ENCODE data around the gene CEP192.

CEP192 gene

DNA sequence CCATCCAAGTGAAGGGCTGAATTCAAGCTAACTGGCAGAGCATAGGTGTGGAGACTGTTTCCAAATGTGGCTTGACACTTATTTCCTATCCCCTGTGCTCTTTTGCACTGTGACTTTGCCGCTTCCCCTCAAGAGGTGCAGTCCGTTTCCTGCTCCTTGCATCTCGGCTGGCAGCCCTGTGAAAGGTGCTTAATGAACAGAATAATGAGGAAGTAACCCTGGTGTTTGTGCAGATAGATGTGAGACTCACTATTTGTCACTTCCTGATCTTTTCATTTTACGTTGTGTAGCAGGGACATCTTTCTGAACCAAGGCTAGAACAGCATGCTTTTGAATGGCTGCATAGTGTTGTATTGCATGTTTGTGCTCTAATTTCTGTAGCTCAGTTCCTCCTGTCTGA, 60.8 kb downstream of the CEP192 start:
- TF ChIP-seq, protein P1, sequence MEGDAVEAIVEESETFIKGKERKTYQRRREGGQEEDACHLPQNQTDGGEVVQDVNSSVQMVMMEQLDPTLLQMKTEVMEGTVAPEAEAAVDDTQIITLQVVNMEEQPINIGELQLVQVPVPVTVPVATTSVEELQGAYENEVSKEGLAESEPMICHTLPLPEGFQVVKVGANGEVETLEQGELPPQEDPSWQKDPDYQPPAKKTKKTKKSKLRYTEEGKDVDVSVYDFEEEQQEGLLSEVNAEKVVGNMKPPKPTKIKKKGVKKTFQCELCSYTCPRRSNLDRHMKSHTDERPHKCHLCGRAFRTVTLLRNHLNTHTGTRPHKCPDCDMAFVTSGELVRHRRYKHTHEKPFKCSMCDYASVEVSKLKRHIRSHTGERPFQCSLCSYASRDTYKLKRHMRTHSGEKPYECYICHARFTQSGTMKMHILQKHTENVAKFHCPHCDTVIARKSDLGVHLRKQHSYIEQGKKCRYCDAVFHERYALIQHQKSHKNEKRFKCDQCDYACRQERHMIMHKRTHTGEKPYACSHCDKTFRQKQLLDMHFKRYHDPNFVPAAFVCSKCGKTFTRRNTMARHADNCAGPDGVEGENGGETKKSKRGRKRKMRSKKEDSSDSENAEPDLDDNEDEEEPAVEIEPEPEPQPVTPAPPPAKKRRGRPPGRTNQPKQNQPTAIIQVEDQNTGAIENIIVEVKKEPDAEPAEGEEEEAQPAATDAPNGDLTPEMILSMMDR (IDR thresholded peaks at IDR 0.05; ENCODE audit: borderline replicate concordance, insufficient read depth, low read depth, low read length): no peak

DNA sequence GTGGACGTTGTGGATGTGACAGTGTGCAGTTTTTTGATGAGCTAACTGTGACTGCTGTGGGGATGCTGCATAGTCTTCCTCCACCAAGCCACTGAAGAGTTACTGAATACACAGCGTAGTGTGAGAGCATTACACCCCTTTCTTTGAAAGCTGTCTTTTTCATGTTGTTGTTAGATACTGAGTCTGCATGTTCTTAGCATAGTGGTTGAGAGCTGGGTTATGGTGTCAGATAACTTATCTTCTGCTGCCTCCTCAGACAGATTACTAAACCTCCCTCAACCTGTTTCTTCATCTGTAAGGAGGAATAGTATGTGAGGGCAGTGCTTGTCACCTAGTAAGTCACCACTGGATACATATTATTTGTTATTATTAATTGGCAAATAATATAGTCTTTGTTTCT, 63.2 kb downstream of the CEP192 start:
- no peak overlapping the region for H3K4me3 ChIP-seq (ENCODE audit: low read depth, low read length)
- TF ChIP-seq, protein P1 (IDR thresholded peaks at IDR 0.05; ENCODE audit: borderline replicate concordance, insufficient read depth, low read depth, low read length): no peak

More for the DNA sequence above, 60.8 kb downstream of the CEP192 start:
- no peak overlapping the region for H3K4me3 ChIP-seq (ENCODE audit: low read depth, low read length)

DNA sequence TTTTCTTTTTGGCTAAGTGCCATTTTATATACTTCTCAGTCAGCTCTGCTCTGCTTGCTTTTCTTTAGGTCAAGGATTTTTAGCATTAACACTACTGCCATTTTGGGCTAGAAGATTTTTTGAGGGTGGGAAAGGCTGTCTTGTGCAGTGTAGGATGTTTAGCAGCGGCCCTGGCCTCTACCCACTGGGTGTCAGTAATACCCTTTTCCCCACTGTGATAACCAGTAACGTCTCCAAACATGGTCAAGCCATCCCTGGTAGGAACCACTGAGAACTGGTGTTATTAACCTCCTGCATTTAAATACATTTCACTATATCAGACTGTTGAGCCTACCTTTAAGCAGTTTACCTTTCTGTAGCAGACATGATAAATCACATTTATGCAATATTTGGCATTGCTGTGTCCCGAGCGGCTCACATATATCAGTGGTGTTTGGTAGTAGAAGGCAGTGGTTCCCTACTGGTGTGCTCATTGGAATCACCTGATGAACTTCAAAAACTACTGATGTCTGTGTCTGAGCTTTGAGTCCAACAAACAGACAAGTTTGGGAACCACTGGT, 70.5 kb downstream of the CEP192 start:
- H3K4me3 ChIP-seq (ENCODE audit: low read depth, low read length): no peak overlapping the region
- TF ChIP-seq, protein P1 (IDR thresholded peaks at IDR 0.05; ENCODE audit: borderline replicate concordance, insufficient read depth, low read depth, low read length): no peak

DNA sequence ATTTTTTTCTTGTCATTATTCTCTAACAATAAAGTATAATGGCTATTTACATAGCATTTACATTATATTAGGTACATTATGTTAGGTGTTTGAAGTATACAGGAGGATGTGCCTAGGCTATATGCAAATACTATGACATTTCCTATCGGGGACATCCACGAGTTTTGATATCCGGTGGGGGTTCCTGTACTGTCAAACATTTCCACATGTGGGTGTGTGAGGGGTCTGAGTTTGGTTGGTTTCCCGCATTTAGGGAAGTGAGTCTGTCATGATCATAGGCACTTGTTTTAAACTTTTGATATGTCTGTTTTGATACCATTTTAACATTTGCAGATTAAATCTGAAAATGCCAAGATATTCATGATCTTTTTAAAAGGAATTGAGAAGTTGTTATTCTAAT, 76.0 kb downstream of the CEP192 start:
- no peak overlapping the region for H3K4me3 ChIP-seq (ENCODE audit: low read depth, low read length)
- TF ChIP-seq, protein P1 (IDR thresholded peaks at IDR 0.05; ENCODE audit: borderline replicate concordance, insufficient read depth, low read depth, low read length): no peak

DNA sequence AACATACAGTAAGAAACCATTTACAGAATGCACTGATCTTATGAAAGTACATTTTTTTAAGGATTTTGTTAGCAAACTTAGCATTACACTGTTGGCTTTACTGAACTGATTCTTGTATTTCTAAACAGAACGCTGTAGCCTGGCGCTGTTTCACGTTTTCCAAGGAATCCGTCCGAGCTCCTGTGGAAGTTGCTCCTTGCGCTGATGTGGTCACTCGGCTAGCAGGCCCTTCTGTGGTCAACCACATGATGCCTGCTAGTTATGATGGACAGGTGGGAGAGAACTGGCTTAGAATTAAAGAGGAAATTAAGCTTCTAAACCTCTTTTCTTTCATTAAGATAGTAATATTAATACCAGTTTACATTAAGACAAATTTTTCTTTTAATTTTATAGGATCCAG, 76.8 kb downstream of the CEP192 start:
- TF ChIP-seq, protein P1 (IDR thresholded peaks at IDR 0.05; ENCODE audit: borderline replicate concordance, insufficient read depth, low read depth, low read length): no peak
- no peak overlapping the region for H3K4me3 ChIP-seq (ENCODE audit: low read depth, low read length)

DNA sequence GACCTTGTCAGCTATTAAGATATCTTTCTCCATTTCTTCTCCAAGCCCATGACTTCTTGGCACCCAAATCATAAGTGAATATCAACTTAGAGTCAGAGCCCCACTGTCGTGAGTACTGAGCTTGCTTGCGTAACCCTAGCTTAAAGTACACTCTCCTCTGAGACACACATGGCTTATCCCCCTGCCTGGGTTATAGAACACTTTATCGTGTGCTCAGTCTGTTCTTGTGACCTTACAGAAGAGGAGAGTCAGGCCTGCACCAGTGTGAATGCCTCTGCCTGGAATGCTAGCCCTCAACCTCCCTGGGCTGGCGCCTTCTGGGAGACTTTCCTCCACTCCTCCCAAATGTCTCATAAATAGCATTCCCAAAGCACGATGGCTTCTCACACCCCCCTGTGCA, 79.3 kb downstream of the CEP192 start:
- H3K4me3 ChIP-seq (ENCODE audit: low read depth, low read length): no peak overlapping the region
- TF ChIP-seq, protein P1 (IDR thresholded peaks at IDR 0.05; ENCODE audit: borderline replicate concordance, insufficient read depth, low read depth, low read length): no peak

DNA sequence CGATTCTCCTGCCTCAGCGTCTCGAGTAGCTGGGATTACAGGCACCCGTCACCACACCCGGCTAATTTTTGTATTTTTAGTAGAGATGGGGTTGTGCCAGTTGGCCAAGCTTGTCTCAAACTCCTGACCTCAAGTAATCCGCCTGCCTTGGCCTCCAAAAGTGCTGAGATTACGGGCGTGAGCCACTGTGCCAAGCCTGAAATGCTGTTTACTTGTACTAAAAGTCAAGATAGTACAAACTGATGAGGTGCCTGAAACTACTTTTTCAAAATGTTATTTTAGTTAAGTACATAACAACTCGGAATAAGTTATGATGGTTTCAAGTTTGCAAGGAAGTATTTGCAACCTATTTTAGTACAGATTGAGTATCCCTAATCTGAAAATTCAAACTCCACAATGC, 85.7 kb downstream of the CEP192 start:
- no peak overlapping the region for H3K4me3 ChIP-seq (ENCODE audit: low read depth, low read length)
- TF ChIP-seq, protein P1 (IDR thresholded peaks at IDR 0.05; ENCODE audit: borderline replicate concordance, insufficient read depth, low read depth, low read length): no peak
